Dendritic cell treated with granulocyte-macrophage colony-stimulating factor and Interleukin-4, amounts not matched to agents 40 ng/mL and 50 ng/mL, for 4 days (primary cell): ENCODE data around the gene SBNO1.
A peak's percentile ranks its signal among the peaks of the same experiment; 100 is the strongest.
"Not testable (repeated sequence)": the region's sequence is repeated elsewhere in the genome, so short reads cannot be mapped to it uniquely, and the experiment has no call there.

Source experiments
- H3K27ac Mint-ChIP-seq: one replicate; pipeline ENCODE4 v1.8.0; 2022; ENCODE audit warnings: mild to moderate bottlenecking, mixed read lengths
- H3K27me3 Mint-ChIP-seq: one replicate; pipeline ENCODE4 v1.8.0; 2022; ENCODE audit warnings: mild to moderate bottlenecking, mixed read lengths
- H3K36me3 Mint-ChIP-seq: one replicate; pipeline ENCODE4 v1.8.0; 2022; ENCODE audit warnings: low read depth, mixed read lengths
- H3K4me1 Mint-ChIP-seq: one replicate; pipeline ENCODE4 v1.8.0; 2022; ENCODE audit warnings: low read depth, mixed read lengths
- H3K4me3 Mint-ChIP-seq: one replicate; pipeline ENCODE4 v1.8.0; 2022; ENCODE audit warnings: mild to moderate bottlenecking, moderate library complexity, mixed read lengths
- H3K9me3 Mint-ChIP-seq: one replicate; pipeline ENCODE4 v1.8.0; 2022; ENCODE audit warnings: mixed read lengths
- intact Hi-C: fragments of 100-400 bp; cut with micrococcal nuclease; formaldehyde crosslinking; loops from one replicate; pipeline ENCODE4 v1.15.0; 2022

The SBNO1 gene

GRCh38 chr12:123250471-123251383 is 113.9 kb downstream of the SBNO1 start:
- intact Hi-C loops: no loop called here
- no peaks in the 10 kb centered on the region for H3K27me3 Mint-ChIP-seq
- peak overlapping the region; percentile 74 for H3K27ac Mint-ChIP-seq
- H3K9me3 Mint-ChIP-seq: peaks cover 10% of the 10 kb centered on the region
- H3K36me3 Mint-ChIP-seq: peaks cover 64% of the 10 kb centered on the region
- no peak overlapping the region for H3K4me3 Mint-ChIP-seq
- peaks cover 24% of the 10 kb centered on the region for H3K4me1 Mint-ChIP-seq

DNA sequence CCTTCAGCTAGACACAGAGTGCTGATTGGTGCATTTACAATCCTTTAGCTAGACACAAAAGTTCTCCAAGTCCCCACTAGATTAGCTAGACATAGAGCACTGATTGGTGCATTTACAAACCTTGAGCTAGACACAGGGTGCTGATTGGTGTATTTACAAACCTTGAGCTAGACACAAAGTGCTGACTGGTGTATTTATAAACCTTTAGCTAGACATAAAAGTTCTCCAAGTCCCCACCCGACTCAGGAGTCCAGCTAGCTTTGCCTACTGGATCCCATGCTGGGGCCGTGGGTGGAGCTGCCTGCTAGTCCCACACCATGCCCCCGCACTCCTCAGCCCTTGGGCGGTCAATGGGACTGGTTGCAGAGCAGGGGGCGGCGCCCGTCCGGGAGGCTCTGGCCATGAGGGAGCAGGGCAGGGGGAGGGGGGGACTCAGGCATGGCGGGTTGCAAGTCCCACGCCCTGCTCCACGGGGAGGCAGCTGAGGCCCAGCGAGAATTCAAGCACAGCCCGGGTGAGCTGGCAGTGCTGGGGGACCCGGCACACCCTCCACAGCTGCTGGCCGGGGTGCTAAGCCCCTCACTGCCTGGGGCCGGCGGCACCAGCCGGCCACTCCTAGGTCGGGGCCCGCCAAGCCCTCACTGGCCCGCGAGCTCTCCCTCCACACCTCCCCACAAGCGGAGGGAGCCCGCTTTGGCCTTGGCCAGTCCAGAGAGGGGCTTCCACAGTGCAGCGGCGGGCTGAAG is 115.5 kb downstream of the SBNO1 start:
- intact Hi-C loops, H3K27ac Mint-ChIP-seq, H3K27me3 Mint-ChIP-seq, H3K4me3 Mint-ChIP-seq: not testable (repeated sequence)
- peaks cover 30% of the 10 kb centered on the region for H3K4me1 Mint-ChIP-seq
- H3K9me3 Mint-ChIP-seq: peaks cover 10% of the 10 kb centered on the region
- peaks cover 48% of the 10 kb centered on the region for H3K36me3 Mint-ChIP-seq

- H3K27me3 Mint-ChIP-seq, intact Hi-C loops, H3K4me3 Mint-ChIP-seq, H3K27ac Mint-ChIP-seq: not testable (repeated sequence)
- H3K9me3 Mint-ChIP-seq: peaks cover 10% of the 10 kb centered on the region
- H3K36me3 Mint-ChIP-seq: peaks cover 38% of the 10 kb centered on the region
- peaks cover 32% of the 10 kb centered on the region for H3K4me1 Mint-ChIP-seq
These were observed 116.5 kb downstream of the SBNO1 start for GRCh38 chr12:123248129-123248528.

DNA sequence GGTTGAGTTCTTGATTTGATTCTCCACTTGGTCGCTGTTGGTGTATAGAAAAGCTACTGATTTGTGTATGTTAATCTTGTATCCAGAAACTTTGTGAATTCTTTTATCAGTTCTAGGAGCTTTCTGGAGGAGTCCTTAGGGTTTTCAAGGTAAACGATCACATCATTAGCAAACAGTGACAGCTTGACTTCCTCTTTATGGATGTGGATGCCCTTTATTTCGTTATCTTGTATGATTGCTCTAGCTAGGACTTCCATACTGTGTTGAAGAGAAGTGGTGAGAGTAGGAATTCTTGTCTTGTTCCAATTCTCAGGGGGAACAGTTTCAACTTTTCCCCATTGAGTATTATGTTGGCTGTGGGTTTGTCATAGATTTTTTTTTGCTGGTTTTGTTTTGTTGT is 119.0 kb downstream of the SBNO1 start:
- peak overlapping the region; percentile 19 for H3K27ac Mint-ChIP-seq
- H3K9me3 Mint-ChIP-seq: peaks cover 10% of the 10 kb centered on the region
- peaks cover 30% of the 10 kb centered on the region for H3K36me3 Mint-ChIP-seq
- H3K4me3 Mint-ChIP-seq: no peak overlapping the region
- peaks cover 39% of the 10 kb centered on the region for H3K4me1 Mint-ChIP-seq
- H3K27me3 Mint-ChIP-seq: no peaks in the 10 kb centered on the region
- intact Hi-C loops: no loop called here

DNA sequence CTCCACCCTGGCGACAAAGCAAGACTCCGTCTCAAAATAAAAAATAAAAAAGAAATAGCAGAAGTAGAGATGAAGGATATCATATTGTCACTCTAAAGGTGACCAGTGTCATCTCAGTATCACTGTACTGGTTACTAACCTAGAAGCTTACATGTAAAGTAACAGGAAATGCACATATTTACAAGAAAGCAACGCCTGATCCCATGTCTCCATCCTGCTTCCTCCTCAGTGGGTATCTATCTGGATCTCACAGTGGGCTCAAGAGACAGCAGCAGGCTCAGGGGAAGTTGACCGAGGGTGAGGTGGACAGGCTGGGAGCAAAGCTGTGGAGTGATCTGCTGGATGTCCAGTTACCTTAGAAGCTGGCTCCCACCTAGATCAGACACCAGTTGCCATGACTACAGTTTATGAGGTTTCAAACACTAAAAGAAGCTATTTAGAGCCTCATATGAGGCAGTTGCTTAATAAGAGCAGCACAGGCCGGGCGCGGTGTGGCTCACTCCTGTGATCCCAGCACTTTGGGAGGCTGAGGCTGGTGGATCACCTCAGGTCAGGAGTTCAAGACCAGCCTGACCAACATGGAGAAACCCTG is 120.9 kb downstream of the SBNO1 start:
- peaks cover 10% of the 10 kb centered on the region for H3K9me3 Mint-ChIP-seq
- H3K27me3 Mint-ChIP-seq: no peaks in the 10 kb centered on the region
- no peak overlapping the region for H3K27ac Mint-ChIP-seq
- peaks cover 29% of the 10 kb centered on the region for H3K4me1 Mint-ChIP-seq
- peaks cover 20% of the 10 kb centered on the region for H3K36me3 Mint-ChIP-seq
- intact Hi-C loops: no loop called here
- no peak overlapping the region for H3K4me3 Mint-ChIP-seq

- no peaks in the 10 kb centered on the region for H3K9me3 Mint-ChIP-seq
- H3K36me3 Mint-ChIP-seq: peaks cover 7% of the 10 kb centered on the region
- H3K4me3 Mint-ChIP-seq: peak overlapping the region; percentile 34
- intact Hi-C loops: no loop called here
- H3K27me3 Mint-ChIP-seq: no peaks in the 10 kb centered on the region
- peaks cover 35% of the 10 kb centered on the region for H3K4me1 Mint-ChIP-seq
- peak overlapping the region; percentile 80 for H3K27ac Mint-ChIP-seq
These were observed 122.3 kb downstream of the SBNO1 start for GRCh38 chr12:123242116-123242904.
